Endothelial cell of umbilical vein (primary cell): Measurements from ENCODE around the gene SCD.

Source experiments
- CTCF ChIP-seq, 2 donors: IDR thresholded peaks; 1 replicate in 1 of 2; 2 replicates in 1 of 2; pipeline ENCODE4 v1.5.1; 2011; ENCODE audit warnings: low read length in 2 of 2, mild to moderate bottlenecking in 2 of 2, moderate library complexity in 2 of 2, control low read depth in 1 of 2, inconsistent platforms in 1 of 2, low read depth in 1 of 2; ENCODE audit not compliant: insufficient read depth in 1 of 2; ENCODE audit errors: extremely low read depth in 1 of 2
- MAX ChIP-seq: IDR thresholded peaks from 2 replicates; pipeline ENCODE4 v1.6.1; 2011; ENCODE audit not compliant: insufficient read depth, insufficient read length

DNA sequence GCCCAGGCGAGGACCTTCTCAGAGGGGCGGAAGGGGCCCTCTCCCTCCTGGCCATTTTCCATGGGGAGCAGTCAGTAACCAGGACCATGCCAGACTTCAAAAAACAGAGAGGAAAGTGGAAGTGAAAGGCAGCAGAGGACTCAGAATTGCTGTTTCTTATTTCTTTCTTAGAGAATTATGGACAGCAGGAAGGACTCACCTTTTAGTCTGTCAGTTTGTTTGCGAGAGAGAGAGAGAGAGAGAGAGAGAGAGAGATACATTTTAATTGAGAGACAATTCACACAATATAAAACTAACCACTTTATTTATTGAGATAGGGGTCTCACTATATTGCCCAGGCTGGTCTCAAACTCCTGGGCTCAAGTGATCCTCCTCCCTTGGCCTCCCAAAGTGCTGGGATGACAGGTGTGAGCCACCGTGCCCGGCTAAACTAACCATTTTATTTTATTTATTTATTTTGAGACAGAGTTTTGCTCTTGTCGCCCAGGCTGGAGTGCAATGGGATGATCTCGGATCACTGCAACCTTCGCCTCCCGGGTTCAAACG is 24.5 kb downstream of the SCD start:
- TF ChIP-seq CTCF (IDR thresholded peaks at IDR 0.05; ENCODE audit: extremely low read depth in 1 of 2, insufficient read depth in 1 of 2, low read depth in 1 of 2, low read length in 2 of 2) (no peak), MAX (no peak)
